Measurements from ENCODE around the gene PRKCA.

PRKCA gene

GRCh38 chr17:66619206-66619605 is 316.8 kb downstream of the PRKCA start:
- no peak for ATAC-seq

DNA sequence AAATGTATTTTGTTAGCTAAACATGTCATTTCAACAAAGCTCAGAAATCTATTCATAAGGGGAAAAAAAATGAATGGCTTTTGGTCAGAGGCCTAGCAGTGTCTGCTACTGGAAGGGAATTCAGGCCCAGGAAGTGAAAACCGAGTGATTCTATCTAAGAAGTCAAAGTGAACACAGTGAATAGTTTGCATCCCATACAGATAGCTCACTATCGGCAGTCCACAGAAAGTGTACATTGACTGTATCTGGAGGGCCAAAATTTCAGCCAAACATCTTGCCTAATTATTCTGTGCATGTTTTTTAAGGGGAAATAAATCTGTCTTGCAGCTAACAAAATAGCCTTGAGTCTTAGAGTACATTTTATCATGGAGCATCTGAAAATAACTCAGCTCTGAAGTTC is 318.1 kb downstream of the PRKCA start:
- ATAC-seq, result peak; percentile 9; the same call in 1 of the 3 replicates
- no peak for TF ChIP-seq TCF4 (CRISPR knock-in tag; IDR thresholded peaks at IDR 0.05; ENCODE audit: borderline replicate concordance)
- no peak for TF ChIP-seq ISL1 (CRISPR knock-in tag; IDR thresholded peaks at IDR 0.05)
- no peak for TF ChIP-seq ESRRG (CRISPR knock-in tag; IDR thresholded peaks at IDR 0.05)
- no peak for TF ChIP-seq CSRNP3 (CRISPR knock-in tag; IDR thresholded peaks at IDR 0.05)
- TF ChIP-seq PPARA (CRISPR knock-in tag; IDR thresholded peaks at IDR 0.05; ENCODE audit: borderline replicate concordance), result no peak
- no peak for TF ChIP-seq BACH2 (CRISPR knock-in tag; IDR thresholded peaks at IDR 0.05; ENCODE audit: borderline replicate concordance)
- TF ChIP-seq, protein P1, sequence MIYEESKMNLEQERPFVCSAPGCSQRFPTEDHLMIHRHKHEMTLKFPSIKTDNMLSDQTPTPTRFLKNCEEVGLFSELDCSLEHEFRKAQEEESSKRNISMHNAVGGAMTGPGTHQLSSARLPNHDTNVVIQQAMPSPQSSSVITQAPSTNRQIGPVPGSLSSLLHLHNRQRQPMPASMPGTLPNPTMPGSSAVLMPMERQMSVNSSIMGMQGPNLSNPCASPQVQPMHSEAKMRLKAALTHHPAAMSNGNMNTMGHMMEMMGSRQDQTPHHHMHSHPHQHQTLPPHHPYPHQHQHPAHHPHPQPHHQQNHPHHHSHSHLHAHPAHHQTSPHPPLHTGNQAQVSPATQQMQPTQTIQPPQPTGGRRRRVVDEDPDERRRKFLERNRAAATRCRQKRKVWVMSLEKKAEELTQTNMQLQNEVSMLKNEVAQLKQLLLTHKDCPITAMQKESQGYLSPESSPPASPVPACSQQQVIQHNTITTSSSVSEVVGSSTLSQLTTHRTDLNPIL (CRISPR knock-in tag; IDR thresholded peaks at IDR 0.05; ENCODE audit: low read depth), result no peak
- no peak for TF ChIP-seq POU6F1 (CRISPR knock-in tag; IDR thresholded peaks at IDR 0.05; ENCODE audit: borderline replicate concordance, low read depth)
- TF ChIP-seq TOX (CRISPR knock-in tag; IDR thresholded peaks at IDR 0.05; ENCODE audit: borderline replicate concordance), result no peak

More at GRCh38 chr17:66619206-66619605, 316.8 kb downstream of the PRKCA start:
- TF ChIP-seq ESRRG (CRISPR knock-in tag; IDR thresholded peaks at IDR 0.05), result no peak
- TF ChIP-seq, protein P2, sequence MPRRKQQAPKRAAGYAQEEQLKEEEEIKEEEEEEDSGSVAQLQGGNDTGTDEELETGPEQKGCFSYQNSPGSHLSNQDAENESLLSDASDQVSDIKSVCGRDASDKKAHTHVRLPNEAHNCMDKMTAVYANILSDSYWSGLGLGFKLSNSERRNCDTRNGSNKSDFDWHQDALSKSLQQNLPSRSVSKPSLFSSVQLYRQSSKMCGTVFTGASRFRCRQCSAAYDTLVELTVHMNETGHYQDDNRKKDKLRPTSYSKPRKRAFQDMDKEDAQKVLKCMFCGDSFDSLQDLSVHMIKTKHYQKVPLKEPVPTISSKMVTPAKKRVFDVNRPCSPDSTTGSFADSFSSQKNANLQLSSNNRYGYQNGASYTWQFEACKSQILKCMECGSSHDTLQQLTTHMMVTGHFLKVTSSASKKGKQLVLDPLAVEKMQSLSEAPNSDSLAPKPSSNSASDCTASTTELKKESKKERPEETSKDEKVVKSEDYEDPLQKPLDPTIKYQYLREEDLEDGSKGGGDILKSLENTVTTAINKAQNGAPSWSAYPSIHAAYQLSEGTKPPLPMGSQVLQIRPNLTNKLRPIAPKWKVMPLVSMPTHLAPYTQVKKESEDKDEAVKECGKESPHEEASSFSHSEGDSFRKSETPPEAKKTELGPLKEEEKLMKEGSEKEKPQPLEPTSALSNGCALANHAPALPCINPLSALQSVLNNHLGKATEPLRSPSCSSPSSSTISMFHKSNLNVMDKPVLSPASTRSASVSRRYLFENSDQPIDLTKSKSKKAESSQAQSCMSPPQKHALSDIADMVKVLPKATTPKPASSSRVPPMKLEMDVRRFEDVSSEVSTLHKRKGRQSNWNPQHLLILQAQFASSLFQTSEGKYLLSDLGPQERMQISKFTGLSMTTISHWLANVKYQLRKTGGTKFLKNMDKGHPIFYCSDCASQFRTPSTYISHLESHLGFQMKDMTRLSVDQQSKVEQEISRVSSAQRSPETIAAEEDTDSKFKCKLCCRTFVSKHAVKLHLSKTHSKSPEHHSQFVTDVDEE (CRISPR knock-in tag; IDR thresholded peaks at IDR 0.05), result no peak
- TF ChIP-seq RARB (CRISPR knock-in tag; IDR thresholded peaks at IDR 0.05), result no peak
- TF ChIP-seq ZNF565 (CRISPR knock-in tag; conservative IDR thresholded peaks at IDR 0.05; ENCODE audit: low read depth), result no peak
- no peak for TF ChIP-seq OSR1 (CRISPR knock-in tag; IDR thresholded peaks at IDR 0.05)
- TF ChIP-seq ISL1 (CRISPR knock-in tag; IDR thresholded peaks at IDR 0.05), result no peak
- no peak for TF ChIP-seq ZC3H10 (CRISPR knock-in tag; IDR thresholded peaks at IDR 0.05)
- TF ChIP-seq ZNF70 (CRISPR knock-in tag; IDR thresholded peaks at IDR 0.05), result no peak
- no peak for TF ChIP-seq POU6F1 (CRISPR knock-in tag; IDR thresholded peaks at IDR 0.05; ENCODE audit: borderline replicate concordance, low read depth)
- TF ChIP-seq SNAI2 (CRISPR knock-in tag; IDR thresholded peaks at IDR 0.05), result no peak
- TF ChIP-seq ZFP30 (CRISPR knock-in tag; IDR thresholded peaks at IDR 0.05), result no peak
- no peak for TF ChIP-seq TOX (CRISPR knock-in tag; IDR thresholded peaks at IDR 0.05; ENCODE audit: borderline replicate concordance)
- TF ChIP-seq BACH2 (CRISPR knock-in tag; IDR thresholded peaks at IDR 0.05; ENCODE audit: borderline replicate concordance), result no peak
- no peak for TF ChIP-seq CSRNP3 (CRISPR knock-in tag; IDR thresholded peaks at IDR 0.05)
- TF ChIP-seq PATZ1 (CRISPR knock-in tag; IDR thresholded peaks at IDR 0.05; ENCODE audit: borderline replicate concordance), result no peak
- no peak for TF ChIP-seq GLIS3 (CRISPR knock-in tag; IDR thresholded peaks at IDR 0.05)
- no peak for TF ChIP-seq ZNF8 (CRISPR knock-in tag; IDR thresholded peaks at IDR 0.05)
- TF ChIP-seq PPARA (CRISPR knock-in tag; IDR thresholded peaks at IDR 0.05; ENCODE audit: borderline replicate concordance), result no peak
- TF ChIP-seq, protein P1 (CRISPR knock-in tag; IDR thresholded peaks at IDR 0.05; ENCODE audit: low read depth), result no peak
- TF ChIP-seq CSDC2 (CRISPR knock-in tag; IDR thresholded peaks at IDR 0.05), result no peak
